ENCODE data around the gene GPATCH8.
"Not testable (repeated sequence)": the region's sequence is repeated elsewhere in the genome, so short reads cannot be mapped to it uniquely, and the experiment has no call there.

Gene GPATCH8

GRCh38 chr17:44372036-44372435 lies 131.2 kb downstream of the GPATCH8 start:
- no peak for DNase-seq

DNA sequence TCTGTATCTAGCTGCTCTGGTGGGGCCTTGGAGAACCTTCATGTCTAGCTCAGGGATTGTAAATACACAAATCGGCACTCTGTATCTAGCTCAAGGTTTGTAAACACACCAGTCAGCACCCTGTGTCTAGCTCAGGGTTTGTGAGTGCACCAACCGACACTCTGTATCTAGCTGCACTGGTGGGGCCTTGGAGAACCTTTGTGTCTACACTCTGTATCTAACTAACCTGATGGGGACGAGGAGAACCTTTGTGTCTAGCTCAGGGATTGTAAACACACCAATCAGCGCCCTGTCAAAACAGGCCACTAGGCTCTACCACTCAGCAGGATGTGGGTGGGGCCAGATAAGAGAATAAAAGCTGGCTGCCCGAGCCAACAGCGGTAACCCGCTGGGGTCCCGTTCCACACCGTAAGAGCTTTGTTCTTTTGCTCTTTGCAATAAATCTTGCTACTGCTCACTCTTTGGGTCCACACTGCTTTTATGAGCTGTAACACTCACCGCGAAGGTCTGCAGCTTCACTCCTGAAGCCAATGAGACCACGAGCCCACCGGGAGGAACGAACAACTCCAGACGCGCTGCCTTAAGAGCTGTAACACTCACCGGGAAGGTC lies 133.7 kb downstream of the GPATCH8 start:
- not testable (repeated sequence) for DNase-seq

DNA sequence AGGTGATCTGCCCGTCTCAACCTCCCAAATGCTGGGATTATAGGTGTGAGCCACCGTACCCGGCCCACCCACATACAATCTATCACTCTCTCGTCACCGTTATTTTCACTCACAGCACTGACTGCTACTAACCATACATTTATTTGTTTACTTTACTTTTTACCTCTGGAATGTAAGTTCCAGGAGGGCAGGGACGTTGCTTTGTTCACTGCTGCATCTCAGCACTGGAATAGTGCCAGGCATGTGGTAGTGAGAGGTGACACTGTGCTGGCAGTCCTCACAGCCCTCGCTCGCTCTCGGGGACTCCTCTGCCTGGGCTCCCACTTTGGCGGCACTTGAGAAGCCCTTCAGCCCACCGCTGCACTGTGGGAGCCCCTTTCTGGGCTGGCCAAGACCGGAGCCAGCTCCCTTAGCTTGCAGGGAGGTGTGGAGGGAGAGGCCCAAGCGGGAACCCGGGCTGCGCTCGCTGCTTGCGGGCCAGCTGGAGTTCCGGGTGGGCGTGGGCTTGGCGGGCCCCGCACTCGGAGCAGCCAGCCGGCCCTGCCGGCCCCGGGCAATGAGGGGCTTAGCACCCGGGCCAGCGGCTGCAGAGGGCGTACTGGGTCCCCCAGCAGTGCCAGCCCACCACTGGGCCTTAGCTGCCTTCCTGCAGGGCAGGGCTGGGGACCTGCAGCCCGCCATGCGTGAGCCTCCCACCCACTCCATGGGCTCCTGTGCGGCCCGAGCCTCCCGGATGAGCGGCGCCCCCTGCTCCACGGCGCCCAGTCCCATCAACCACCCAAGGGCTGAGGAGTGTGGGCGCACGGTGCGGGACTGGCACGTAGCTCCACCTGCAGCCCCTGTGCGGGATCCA lies 134.6 kb downstream of the GPATCH8 start:
- DNase-seq, result not testable (repeated sequence)

DNA sequence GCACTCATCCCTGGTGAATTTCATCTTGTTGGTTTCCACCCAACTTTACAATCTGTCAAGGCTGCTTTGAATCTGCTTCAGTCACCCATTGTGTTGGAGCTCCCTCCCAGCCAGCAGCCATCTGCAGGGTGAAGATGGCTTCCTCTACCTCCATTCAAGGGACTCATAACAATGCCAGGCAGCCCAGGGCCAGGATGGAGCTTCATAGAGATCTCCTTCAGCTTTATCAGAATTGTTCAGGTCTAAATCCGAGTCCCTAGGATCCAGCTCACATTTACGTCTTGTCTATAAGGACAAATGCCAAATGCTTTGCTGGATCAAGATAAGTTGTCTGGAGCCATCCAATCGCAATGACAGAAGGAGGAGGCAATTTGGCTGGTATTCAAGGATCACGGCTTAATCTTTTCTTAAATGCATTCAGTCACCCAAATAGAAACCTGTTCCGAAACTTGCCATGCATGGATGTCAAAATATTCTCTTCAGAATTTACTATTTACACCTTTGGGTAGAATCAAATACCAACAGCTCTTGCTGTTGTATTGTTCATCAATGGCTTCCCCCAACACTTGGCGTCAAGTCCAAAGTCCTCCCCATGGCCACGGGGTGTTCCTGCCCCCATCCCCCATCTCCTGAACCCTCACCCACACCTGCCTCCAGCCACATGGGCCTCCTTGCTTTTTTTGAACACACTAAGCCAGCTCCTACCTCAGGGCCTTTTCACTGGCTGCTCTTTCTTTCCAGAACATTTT lies 135.8 kb downstream of the GPATCH8 start:
- no peak for DNase-seq

DNA sequence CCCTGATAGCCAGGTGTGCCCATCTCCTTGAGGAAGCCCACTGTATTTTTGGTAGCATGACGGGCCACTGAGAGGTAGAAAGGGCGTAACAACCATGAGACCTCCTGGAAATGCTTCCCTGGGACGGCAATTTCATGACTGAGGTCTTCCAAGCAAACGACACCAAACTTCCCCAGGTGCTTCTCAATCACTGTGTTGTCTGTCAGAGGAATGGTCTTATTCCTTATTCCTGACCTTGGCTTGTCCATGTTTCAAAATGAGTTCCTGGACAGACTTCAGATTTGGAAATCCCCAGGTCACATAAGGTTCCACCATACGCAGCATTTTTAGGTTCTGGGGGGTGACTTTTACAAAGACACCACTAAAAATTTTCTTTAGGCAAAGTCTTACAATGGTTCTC lies 138.2 kb downstream of the GPATCH8 start:
- not testable (repeated sequence) for DNase-seq

DNA sequence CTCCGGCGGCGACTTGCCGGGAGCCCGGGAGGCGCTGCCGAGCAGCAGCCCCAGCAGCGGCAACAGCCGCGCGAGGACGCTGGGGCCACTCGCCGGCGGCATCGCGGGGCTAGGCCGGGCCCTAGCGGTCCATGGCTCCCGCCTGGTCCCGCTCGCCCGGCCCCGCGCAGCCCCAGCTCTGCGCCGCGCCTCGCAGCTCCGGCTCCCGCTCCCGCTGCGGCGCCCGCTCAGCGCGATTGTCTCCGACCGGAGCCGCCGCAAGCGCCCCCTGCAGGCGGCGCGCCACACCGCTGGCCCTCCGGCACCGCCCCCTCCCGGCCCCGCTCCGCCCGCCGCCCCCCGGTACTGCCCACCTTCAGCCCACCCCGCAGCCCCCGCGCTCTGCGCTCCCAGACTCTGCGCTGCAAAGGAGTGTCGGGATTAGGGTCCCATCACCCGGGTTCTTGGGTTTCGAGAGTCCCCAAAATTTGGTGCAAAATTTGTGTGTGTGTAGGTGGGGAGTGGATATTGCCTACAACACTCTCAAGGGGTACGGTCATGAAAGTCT lies 139.5 kb downstream of the GPATCH8 start, which contains the start of gene FAM171A2:
TSS of gene FAM171A2 (minus strand) at position 241 of the 547 bp plus-strand sequence. CDS start at position 102, 139 bp downstream.
- peak in 3 of 4 experiments; percentile 30 to 66 (median 31) for DNase-seq

- DNase-seq, result peak in 1 of 4 experiments; percentile 12
Observed at GRCh38 chr17:44362949-44363612, 140.1 kb downstream of the GPATCH8 start.

DNA sequence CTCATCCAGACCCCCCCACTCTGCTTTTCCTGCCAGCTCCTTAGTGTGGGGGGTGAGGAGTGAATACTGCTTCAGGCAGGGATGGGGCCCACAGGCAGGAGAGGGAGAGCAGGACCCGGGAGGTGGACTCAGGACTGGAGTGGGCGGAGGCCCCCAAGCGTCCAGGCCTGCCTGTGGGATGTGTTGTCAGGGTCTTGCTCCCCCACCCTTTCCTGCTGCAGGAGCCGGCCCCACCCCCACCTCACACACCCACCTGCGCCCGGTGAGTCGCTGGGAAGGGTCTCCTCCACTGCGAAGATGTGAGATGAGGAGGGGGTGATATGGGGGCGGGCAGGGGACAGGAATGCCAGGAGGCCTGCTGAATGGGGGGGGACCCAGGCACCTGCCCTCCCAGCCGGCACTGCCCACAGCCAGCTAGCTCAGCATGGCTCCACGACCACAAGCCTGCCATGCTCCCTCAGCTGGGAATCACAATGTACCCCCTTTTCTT lies 140.7 kb downstream of the GPATCH8 start:
- DNase-seq, result no peak

- no peak for DNase-seq
Observed at GRCh38 chr17:44361292-44362260, 141.6 kb downstream of the GPATCH8 start.

DNA sequence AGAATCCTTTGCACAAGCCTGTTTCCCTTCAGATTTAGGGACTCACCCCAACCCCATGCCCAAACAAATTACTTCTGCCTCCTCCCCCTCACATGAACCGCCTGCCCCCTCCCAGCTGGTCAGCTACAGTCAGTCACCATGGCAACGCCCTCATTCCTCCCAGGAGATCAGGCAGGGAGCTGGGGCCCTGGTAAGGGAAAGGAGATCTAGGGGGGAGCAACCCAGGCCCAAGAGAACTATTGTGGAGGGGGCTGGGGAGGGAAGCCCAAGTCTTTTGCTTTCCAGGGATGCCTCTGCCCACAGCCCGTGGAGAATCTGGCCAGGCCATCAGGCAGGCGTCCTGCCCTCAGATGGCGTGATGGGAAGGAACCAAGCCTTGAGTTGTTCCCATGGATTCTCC lies 142.4 kb downstream of the GPATCH8 start:
- no peak for DNase-seq

DNA sequence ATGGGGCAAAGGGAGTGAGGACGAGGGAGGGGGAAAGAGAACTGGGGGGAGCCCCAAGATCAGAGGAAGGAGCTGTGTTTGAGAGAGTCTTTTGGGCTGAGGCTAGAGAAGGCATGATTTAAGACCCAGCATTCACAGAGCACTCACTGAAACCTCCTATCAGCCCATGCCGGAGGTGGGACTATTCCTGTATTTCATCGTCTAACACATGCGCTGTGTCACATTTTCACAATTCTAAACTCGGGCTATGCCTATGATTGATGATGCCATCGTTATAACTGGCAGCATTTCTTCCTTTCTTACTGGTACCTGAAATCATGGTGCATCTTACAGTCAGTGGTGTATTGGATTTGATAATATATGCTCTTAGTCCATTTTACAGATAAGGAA lies 143.1 kb downstream of the GPATCH8 start:
- DNase-seq, result no peak

DNA sequence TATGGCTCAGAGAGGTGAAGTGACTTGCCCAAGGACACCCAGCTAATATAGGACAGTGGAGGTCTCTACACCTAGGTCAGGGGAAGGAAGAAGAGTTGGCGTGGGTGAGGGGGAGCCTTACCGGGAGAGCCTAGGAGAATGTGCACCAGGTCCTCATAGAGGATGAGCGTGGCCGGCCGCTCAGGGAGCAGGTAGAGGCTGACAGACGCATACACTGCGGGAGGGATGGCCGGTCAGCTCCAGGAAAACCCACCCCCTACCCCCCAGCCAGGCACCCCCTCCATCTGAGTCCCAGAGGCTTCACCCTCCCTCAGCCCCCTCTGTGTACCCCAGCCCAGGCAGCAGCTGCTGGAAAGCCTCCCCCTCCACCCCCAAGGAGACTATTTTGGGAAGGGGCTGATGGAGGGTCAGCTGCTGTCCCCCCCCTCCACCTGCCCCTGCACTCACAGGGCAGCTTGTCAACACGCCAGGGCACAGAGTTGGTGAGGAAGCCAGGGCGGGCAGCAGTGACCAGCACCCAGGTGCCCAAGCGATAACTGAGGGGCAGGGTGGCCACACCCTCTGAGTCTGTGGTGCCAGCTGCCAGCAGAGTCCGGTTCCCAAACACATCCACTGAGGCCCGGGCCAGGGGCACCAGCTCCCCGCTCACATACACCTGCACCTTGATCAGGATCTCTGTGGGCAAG lies 143.6 kb downstream of the GPATCH8 start:
- no peak for DNase-seq

GRCh38 chr17:44359006-44359405 lies 144.2 kb downstream of the GPATCH8 start:
- no peak for DNase-seq

DNA sequence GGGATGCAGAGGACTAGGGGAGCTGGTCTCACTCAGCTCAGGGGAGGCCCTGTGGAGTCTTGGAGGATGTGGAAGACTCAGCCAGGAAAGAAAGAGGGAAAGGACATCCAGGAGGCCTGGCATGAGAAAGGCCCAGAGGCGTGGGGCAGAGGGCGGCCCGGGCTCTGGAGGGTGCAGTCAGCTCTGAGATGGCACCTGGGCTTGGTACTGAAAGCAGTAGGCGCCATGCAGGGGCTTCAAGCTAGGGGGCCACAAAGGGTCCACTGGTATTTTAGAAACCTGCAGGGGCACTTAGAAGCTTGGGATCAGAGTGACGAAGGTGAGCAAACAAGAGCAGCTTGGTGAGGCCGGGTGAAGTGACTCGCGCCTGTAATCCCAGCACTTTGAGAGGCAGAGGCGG lies 145.1 kb downstream of the GPATCH8 start:
- no peak for DNase-seq

GRCh38 chr17:44356241-44356640 lies 147.0 kb downstream of the GPATCH8 start:
- no peak for DNase-seq

DNA sequence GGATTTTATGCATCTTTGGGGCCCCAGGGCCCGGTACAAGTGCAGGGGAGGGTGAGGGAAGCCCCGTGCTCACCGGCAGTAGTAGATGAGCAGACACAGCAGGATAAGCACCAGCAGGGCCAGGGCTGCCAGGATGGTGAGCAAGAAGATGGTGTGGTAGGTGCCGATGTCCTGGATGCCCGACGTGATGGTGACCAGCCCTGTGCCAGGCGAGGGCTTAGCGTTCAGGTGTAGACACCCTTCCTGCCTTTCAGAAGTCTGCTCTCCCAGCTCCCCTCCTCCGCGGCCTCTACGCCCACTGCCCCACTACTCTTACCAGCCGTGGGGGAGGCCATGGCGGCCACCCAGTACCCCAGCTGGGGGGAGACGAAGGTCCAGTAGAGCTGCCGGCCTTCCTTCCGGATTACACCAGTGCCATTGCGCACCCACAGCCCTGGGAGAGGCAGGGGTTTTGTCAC lies 147.5 kb downstream of the GPATCH8 start:
- no peak for DNase-seq

GRCh38 chr17:44354582-44355561 lies 148.3 kb downstream of the GPATCH8 start:
- peak in 3 of 4 experiments; percentile 31 to 59 (median 42) for DNase-seq

DNA sequence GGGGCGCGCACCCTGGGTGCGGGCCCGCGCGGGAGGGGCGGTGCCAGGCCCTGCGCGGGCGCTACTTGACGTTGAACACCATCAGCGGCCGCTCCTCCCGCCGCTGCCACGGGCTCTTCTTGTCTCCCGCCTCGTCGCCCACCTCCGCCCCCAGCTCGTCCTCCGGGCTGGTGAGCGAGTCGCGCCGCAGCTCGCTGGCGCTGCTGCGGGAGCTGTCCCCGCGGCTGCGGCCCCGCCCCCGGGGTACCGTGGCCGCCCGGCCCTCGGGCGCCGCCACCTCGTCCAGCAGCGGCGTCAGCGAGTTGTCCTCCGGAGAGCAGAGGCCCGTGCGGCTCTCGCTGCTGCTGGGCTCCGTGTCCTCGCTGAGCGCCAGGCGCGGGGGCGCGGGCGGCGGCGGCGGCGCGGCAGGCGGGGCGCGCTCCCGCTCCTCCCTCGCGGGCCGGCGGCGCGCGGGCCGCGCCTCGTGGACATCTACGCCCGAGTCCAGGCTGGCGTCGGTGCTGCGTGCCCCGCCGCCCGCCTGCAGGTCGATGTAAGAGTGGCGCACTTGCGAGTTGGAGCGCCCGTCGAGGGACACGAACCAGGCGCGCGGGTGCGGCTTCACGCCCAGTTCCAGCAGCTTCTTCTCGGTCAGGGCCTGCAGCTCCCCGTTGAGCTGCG lies 149.4 kb downstream of the GPATCH8 start:
- DNase-seq, result no peak

All from activated naive CD4-positive, alpha-beta T cell (primary cell).